Measurements from ENCODE around the gene BPNT1.

DNA sequence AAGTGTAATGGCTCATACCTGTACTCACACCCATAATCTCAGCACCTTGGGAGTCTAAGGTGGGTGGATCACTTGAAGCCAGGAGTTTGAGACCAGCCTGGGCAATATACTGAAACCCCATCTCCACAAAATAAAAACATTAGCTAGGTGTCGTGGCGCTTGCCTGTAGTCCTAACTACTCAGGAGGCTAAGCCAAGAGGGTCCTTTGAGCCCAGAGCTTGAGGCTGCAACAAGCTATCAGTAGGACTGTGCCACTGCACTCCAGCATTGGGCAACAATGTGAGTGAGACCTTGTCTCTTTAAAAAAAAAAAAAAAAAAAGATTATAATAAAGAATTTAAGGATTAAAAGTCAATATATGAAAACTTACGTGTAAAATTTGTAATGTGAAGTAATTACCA is 11.7 kb downstream of the BPNT1 start:
- TF ChIP-seq, protein P1, sequence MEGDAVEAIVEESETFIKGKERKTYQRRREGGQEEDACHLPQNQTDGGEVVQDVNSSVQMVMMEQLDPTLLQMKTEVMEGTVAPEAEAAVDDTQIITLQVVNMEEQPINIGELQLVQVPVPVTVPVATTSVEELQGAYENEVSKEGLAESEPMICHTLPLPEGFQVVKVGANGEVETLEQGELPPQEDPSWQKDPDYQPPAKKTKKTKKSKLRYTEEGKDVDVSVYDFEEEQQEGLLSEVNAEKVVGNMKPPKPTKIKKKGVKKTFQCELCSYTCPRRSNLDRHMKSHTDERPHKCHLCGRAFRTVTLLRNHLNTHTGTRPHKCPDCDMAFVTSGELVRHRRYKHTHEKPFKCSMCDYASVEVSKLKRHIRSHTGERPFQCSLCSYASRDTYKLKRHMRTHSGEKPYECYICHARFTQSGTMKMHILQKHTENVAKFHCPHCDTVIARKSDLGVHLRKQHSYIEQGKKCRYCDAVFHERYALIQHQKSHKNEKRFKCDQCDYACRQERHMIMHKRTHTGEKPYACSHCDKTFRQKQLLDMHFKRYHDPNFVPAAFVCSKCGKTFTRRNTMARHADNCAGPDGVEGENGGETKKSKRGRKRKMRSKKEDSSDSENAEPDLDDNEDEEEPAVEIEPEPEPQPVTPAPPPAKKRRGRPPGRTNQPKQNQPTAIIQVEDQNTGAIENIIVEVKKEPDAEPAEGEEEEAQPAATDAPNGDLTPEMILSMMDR (IDR thresholded peaks at IDR 0.05; ENCODE audit: low read length): no peak
- no peak for TF ChIP-seq EZH2phosphoT487 (IDR thresholded peaks at IDR 0.05; ENCODE audit: low read length)
